GM18867 (cell line): ENCODE data around the gene PML.
"Not testable (repeated sequence)": the region's sequence is repeated elsewhere in the genome, so short reads cannot be mapped to it uniquely, and the experiment has no call there.

ENCODE experiments used
- ATAC-seq: cut with Tn5 transposase; IDR thresholded peaks from one replicate; pipeline ENCODE4 v1.9.1; 2021; ENCODE audit warnings: mild to moderate bottlenecking, moderate library complexity; ENCODE audit not compliant: unreplicated experiment

Gene PML

DNA sequence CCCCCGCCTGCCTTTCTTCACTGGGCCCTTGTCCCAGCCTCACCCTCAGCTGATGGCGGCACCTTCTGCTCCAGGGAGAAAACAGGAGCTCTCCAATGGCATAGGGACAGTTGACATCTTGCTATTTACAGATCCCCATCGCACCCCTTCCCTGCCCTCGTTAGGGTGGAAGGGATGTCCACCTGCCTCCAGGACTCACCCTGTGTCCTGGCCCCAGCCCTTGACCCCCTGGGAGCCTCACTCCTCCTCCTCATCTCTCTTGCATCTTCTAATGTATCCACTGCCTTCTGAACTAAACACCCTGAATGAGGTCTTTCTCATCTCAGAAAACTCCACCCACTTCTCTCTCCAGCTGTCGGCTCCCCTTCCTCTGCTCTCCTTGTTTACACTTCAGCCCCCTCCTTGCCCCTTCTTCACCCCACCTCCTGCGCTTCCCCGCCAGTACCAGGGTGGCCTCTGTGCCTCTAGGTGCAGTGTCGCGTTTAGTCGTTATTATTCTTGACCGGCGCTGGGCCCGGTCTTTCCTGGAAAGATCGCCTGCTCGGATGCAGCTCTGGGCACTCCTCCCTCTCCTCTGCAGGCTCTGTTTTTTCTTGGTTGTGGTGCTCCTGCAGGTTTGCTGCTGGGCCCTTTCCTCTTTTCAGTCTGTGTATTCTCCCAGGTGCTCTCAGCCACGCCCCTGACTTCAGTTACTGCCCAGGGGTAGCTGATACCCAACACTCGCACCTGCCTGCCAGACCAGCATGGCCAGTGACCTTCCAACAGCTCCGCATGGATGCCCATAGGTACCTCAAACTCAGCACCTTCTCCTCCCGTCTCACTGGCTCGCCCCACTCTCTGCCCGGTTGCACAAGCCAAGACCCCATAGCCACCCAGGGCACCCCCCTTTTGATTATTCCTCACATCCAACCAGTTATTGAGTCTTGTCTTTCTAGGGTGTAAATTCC, 42.9 kb downstream of the PML start:
- ATAC-seq, result no peak

DNA sequence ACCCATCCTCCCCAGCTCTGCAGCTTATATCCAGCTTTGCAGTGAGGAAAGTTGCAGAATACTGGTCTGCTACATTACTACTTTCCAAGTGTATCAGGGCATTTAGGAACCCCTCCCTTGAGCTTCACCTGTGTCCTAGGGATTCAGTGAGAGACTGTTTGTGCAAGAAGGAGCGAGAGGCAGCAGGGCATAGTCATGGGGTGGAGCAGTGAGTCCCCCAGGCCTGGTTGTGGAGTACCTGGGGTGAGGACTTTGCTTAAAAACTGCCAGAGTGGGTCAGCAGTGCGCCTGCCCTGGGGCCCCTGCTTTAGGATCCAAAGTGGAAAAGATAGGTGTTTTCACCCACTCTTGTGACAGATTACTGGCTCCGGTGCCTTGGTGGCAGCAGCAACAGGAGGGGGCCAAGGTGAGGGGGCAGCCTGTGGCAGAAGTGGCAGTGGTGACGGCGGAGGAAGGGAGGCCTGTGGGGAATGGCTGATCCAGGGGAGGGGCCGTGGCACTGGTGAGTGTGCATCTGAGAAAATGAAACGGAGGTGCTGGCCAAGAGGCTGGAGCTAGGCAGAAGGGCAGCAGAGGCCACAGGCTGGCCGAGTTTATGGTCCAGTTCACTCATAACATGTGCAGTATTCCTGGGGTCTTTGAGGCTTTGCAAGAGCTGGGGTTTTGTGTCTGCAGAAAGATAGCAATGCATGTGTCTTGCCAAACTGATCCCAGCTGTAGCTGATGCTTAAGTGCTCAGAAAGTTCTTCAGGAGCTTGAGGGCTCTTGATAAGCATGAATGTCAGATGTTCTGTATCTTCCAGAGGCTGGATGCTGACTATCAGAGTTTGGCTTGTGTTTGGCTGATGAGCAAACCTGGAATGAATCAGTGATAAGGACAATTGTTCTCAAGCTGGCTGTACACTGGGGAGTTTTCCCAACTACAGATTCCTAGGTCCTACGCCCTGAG, 44.5 kb downstream of the PML start:
- no peak for ATAC-seq

DNA sequence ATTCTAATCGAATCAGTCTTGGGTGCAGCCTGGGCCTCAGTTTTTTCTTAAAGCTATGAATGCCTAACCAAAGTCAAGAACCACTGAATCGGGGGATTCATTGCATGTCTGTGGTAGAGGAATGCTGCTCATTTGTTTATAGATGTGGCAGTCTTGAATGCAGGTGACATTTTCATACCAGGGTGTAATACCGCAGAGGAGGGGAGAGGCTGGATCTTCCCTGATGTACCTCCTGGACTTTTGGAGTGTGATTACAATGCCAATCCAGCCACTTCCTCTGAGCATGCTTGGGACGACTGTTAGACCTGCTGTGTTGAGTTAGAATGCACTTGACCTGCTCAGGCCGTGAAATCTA, 45.1 kb downstream of the PML start:
- ATAC-seq, result no peak

DNA sequence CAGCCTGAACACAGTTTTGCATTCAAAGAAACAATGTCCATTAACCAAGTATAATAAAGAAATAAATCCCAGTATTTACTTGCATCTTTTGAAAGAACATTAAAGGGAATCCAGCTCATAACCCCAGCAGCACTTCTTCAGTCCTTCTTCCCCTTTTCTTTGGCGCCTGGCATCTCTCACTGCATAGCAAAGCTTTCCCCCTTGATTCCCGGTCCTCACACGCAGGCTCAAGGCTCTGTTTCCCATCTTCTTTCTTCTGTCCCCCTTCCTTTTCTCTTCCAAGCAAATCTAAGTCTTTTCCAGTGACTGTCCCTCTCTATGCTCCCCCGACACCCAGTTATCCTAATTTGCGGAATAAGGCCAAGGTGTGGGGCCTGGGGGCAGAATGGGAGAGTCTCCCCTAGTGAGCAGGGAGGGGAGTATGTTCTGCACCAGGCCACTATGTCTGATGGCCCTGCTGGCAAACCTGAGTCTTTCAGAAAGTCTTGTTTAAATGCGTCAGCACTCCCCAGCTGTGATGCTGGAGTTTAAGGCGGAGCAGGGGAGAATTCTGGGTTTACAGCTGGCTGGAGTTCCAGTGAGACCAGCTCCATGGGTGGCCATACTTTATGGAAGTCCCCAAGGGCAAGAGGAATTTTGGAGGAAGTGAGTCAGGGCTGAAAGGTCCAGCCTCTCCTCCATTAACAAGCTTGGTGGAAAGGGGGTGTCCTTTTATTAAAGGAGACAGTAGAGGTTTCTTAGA, 45.8 kb downstream of the PML start:
- no peak for ATAC-seq

DNA sequence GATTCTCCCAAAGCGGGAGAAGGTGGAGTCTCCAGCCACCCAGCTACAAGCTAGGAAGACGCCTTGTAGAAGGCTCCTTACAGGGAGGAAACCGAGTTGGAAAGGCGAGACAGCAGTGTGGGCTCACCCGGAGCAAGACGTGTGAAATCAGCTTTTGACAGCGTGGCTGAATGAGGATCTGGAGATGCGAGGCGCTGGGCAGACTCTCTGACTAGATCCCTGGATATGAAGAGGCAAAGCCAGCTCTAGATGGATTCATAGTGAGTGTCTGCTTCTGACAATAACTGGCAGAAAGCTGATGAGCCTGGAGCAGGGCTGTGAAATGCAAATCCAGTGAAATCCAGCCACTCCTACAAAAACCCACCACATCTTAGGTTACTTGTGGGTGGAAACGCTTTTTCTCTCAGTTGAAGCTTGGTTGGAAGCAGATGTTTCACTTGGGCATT, 46.8 kb downstream of the PML start:
- ATAC-seq, result no peak

DNA sequence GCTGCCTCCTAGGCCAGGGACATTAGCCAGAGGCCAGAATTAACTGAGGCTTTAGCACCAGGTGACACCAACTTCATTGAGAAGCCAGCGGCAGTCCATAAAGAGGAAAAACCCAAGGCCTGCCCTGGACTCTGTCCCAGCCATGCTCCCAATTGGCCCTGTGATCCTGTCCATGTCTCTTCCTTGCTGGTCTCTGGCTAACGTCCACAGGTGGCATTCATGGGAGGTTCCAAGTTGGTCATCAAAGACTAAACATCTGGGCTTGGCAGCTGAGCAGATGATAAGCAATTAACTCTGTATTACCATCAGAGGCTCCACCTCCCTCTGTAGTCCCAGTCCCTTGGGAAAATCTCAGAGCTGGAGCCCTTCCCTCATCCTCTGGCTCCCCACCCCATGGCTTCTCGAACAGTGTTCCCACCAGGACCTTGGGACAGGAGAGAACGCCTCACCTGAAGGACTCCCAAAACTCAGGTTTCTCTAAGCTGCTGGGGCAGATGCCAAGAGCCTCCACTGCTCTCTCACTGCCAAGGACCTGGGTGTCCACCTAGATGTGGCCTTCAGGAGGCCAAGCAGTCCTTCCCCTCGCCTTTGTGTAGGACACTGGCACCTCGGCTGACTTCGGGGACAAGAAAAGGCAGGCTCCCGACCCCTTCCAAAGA, 47.4 kb downstream of the PML start:
- no peak for ATAC-seq

DNA sequence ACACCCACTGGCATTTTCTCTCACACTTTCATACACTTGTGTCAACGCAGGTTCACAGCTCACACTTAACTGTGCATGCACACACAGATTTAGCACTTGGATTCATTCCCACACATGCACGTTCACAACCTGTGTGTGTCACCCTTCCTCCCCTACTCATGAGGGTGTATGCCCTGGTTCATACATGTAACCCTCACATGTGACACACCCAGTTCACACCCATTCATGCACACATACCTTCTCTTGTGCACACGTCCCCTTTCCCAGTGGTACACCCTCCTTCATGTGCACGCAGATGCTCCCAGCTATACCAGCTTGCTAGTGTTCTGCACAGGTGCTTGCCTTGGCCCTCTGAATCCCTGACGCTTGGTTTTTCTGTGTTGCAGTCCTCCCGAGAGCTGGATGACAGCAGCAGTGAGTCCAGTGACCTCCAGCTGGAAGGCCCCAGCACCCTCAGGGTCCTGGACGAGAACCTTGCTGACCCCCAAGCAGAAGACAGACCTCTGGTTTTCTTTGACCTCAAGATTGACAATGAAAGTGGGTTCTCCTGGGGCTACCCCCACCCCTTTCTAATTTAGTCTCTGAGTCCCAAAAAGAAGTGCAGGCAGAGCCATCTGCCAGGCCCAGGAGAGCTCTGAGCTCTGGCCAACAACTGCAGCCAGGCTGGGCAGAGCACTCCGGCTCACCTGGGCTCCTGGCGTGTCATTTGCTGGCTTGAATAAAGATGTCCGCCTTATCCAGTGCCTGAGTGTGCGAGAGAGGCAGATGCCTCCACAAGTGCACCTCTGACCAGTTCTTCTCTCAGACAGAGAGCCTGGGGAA, 48.3 kb downstream of the PML start:
- ATAC-seq, result no peak

DNA sequence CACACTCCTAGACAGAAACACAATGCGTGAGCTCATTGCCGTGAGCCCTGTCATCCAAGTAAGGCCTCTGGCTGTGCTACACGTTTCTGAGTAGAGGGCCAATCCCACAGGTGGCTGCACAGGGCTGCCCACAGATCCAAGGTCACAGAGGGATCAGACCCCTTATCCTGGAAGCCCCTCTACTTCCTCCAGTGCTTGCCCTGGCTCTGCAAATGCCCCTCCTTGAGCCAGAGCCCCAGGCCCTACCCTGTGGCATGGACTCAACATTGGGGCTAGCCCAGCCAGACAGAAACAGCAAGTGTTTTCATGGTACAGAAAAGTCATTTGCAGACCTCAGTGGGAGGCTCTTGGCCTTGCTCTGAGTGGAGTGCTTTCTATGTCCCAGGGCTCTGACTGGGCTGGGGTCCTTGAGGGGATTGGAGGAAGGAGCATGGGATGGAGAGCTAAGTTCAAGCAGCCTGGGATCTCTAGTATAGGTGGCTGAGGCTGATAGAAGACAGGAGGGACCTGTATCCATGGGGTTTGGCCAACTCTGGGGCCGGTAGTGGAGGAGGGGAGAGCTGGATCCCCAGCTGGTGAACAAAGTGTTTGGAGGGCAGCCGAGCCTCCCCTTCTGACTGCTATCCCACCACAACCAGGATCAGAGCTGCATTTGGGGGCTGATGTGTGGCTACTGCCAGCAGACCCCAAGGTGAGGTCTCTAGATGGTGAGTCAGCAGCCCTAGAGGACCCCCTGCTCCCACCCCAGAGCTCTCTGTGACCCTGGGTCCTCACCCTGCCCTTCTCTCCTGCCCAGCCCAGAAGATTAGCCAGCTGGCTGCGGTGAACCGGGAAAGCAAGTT, 49.1 kb downstream of the PML start:
- no peak for ATAC-seq

DNA sequence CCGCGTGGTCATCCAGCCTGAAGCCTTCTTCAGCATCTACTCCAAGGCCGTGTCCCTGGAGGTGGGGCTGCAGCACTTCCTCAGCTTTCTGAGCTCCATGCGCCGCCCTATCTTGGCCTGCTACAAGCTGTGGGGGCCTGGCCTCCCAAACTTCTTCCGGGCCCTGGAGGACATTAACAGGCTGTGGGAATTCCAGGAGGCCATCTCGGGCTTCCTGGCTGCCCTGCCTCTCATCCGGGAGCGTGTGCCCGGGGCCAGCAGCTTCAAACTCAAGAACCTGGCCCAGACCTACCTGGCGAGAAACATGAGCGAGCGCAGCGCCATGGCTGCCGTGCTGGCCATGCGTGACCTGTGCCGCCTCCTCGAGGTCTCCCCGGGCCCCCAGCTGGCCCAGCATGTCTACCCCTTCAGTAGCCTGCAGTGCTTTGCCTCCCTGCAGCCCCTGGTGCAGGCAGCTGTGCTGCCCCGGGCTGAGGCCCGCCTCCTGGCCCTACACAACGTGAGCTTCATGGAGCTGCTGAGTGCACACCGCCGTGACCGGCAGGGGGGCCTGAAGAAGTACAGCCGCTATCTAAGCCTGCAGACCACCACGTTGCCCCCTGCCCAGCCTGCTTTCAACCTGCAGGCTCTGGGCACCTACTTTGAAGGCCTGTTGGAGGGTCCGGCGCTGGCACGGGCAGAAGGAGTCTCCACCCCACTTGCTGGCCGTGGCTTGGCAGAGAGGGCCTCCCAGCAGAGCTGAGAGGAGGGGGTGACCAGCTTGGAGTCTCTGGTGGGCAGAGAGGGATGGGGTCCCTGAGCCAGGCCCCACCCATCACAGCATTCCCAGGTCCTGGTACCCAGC, 50.0 kb downstream of the PML start:
- no peak for ATAC-seq

DNA sequence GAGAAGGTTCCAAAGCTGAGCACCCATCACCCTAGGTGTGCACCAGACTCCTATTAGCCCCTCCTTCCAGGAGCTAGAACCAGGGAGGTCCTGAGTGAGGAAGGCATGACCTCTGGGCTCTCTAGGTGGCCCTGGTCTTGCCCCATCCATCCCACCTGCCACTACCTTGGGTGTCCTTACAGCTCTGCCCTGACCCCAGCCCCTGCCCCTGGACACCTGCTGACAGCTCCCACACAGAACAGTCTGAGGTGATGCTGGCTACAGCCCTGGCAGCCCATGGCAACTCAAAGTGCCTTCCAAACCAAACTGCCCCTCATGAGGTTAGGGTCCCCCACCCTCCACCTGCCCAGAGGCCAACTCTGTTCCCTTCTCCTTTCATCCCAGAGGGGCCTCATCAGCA, 50.7 kb downstream of the PML start:
- no peak for ATAC-seq

DNA sequence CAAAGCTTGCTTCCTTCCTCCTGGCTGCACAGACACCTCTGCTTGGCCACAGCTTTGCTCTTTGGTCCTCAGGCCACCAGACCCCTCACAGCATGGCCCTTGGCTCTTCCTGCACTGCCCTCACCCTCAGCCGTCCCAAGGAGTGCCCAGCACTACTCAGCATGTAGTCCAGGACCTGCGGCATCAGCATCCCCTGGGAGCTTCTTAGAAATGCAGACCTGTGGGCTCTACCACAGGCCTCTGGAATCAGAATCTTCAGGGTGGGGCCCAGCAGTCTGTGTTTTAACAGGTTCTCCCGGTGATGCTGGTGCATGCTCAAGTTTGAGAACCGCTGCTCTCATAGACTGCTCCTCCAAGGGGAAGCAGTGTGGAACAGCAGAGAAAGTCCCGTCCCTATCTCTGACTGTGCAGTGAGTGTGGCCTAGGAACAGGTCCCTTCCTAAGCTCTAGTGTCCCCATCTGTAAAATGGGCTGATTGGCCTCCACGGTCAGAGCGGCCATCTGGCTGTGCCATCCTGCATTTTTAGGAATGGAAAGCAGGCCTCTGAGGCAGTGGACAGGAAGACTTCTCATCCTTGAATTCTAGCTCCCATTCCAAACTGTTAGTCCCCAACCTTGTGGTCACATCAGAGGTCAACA, 51.2 kb downstream of the PML start:
- ATAC-seq, result no peak

DNA sequence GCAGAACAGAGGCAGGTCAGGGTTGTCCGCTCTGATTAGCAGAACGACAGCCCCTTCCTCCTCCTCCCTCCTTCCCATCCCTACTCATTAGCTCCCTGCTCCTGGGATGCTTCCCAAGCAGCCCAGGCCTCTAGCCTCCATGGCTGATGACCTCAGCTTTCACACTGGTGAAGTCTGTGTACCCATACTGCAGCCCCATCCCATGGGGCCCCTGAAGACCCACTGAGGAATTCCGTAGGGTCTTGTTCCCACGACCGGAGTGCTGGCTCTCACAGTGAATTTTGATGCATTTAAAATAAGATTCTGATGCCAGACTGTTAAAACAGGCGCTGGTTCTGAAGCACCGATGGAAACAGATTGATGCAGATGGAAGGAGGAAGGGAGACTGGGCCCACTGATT, 51.8 kb downstream of the PML start:
- ATAC-seq, result no peak

DNA sequence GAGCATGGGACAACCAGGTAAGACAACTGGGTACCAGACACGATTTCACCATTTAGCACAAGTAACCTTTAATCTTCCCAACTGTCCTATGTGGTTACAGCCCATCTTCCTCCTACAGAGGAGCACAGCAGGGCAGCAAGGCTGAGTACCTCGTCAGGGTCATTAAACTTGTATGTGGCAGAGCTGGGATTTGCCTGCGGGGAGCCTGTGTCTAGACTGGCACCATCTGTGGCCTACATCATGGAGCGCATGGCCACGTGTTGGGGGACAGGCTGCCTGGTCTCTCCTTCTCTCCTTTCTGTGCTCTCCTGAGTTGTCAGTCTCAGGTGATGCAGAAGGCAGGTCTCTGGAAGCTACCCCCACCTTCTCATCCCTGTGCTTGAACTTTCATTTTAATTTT, 55.6 kb downstream of the PML start:
- no peak for ATAC-seq

DNA sequence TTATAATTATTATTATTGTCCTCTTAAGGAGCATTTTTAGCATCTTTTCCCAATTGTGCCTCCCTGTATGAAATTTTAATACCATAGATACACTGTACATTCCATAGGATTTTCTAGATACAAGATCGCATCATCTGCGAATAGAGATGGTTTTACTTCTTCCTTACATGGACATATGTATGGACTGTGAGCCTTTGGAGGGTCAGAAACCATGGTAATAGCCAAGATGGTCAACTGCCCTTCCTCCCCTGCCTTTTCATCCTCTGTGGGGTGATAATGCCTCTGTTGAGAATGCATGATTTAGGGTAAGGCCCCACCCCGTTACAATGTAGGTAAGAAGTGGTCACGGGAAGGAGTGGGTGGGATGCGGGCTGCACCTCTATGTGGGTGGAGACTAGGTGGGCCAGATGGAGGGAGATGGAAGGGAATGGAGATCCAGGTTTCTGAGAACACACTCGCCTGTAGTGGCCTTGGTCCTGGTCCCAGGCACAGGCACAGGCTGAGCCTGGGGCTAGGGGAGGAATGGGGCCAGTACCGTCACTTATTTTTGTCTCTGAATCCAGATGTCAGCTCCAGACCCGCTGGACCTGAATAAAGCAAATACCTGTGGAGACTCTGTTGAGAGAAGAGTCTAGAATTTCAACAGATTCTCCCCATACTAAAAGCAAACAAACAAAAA, 56.2 kb downstream of the PML start:
- no peak for ATAC-seq

DNA sequence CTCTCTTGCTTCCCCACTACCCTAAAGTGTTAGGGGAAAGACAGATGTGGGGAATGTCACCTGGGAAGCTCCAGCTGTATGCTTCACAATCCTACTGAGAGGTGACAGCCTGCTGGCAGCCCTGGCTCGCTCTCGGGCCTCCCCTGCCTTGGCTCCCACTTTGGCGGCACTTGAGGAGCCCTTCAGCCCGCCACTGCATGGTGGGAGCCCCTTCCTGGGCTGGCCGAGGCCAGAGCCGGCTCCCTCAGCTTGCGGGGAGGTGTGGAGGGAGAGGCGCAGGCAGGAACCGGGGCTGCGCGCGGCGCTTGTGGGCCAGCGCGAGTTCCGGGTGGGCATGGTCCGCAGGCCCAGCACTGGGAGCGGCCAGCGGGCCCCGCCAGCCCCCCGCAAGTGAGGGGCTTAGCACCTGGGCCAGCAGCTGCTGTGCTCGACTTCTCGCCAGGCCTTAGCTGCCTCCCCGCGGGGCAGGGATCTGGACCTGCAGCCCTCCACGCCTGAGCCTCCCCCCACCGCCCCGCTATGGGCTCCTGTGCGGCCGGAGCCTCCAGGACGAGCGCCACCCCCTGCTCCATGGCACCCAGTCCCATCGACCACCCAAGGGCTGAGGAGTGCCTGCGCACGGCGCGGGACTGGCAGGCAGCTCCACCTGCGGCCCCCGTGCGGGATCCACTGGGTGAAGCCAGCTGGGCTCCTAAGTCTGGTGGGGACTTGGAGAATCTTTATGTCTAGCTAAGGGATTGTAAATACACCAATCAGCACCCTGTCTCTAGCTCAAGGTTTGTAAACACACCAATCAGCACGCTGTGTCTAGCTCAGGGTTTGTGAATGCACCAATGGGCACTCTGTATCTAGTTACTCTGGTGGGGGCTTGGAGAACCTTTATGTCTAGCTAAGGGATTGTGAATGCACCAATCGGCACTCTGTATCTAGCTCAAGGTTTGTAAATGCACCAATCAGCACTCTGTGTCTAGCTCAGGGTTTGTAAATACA, 58.0 kb downstream of the PML start:
- ATAC-seq, result not testable (repeated sequence)

DNA sequence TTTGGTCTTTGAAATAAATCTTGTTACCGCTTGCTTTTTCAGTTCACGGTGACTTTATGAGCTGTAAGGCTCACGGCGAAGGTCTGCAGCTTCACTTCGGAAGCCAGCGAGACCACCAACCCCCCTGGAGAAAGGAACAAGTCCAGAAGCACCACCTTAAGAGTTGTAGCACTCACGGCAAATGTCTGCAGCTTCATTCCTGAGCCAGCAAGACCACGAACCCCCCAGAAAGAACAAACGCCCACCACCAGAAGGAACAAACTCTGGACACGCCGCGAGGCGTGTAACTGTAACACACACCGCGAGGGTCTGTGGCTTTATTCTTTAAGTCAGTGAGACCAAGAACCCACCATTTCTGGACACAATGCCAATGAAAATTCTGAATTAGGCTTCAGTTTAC, 59.0 kb downstream of the PML start:
- no peak for ATAC-seq
